ENCODE measurements around the gene SLC35G1. TPM values are rescaled to one million over a fixed set of nuclear protein-coding genes. Genes with fewer than 3 reads are reported as not detected.

Gene SLC35G1
- total and polyA plus RNA-seq, 4 experiments from 2014 or later, result 5.0 to 7.3 (median 5.8) TPM

DNA sequence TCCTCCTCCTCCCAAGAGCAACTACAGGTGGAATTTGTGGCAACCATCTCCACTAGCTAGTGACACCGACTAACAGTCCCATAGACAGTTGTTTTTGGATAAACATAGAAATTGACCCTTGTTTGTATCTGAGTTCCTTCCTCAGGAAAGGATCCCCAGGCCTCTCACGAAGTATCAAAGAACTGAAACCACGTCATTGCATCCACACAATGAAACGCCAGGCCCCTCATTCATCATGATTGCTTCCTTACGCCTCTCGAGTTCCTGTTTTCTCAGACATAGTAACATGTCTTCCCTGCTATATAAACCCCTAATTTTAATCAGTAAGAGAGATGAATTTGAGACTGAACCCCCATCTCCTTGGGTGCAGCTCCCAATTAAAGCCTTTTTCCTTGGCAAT, 18.1 kb downstream of the SLC35G1 start:
- Mint-ChIP-seq H3K27ac (no peak overlapping the region), H3K9me3 (no peaks in the 10 kb centered on the region), H3K4me3 (no peak overlapping the region), H3K27me3 (no peaks in the 10 kb centered on the region), H3K36me3 (peaks cover 2 to 33% of the 10 kb centered on the region in 2 donors), H3K4me1 (peaks cover 6 to 9% (median 6%) of the 10 kb centered on the region in 4 donors)
- no peak for DNase-seq
- Histone ChIP-seq H3K9me3 (ENCODE audit: control insufficient read depth in 1 of 2, low read length in 2 of 2) (no peaks in the 10 kb centered on the region), H3K36me3 (ENCODE audit: insufficient read depth, low read length) (no peaks in the 10 kb centered on the region), H3K27ac (ENCODE audit: low read depth, low read length) (no peak overlapping the region), H3K4me1 (ENCODE audit: insufficient read depth, low read length) (peaks cover 7% of the 10 kb centered on the region), H3K4me3 (ENCODE audit: low read length in 2 of 2) (no peak overlapping the region), H3K27me3 (ENCODE audit: insufficient read depth, low read length) (no peaks in the 10 kb centered on the region)
- intact Hi-C loops (cut with micrococcal nuclease), result no loop called here
- ChIA-PET CTCF (ENCODE audit: partially characterized antibody) (no interaction called here), POLR2A (ENCODE audit: partially characterized antibody) (no interaction called here)

DNA sequence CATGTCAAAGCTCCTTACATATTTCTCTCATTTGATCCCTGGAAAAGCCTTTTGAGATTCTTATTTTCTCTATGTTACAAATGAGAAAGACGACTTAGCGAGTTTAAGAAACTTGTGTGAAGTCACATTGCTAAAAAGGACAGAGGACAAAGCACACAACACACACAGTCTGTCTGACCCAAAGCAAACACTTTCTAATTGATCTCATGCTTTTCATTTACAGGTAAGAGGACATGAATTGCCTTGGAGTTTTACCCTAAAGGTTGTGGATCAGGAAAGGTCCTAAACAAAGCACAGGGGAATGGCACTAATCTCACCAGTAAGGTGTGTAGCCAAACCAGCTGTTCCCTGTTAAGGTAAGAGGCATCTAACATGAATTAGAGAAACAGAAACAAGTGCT, 18.7 kb downstream of the SLC35G1 start:
- Mint-ChIP-seq H3K27me3 (no peaks in the 10 kb centered on the region), H3K27ac (no peak overlapping the region), H3K36me3 (peaks cover 2 to 30% of the 10 kb centered on the region in 2 donors), H3K4me1 (peaks cover under 1 to 5% (median 1%) of the 10 kb centered on the region in 4 donors), H3K4me3 (no peak overlapping the region), H3K9me3 (no peaks in the 10 kb centered on the region)
- intact Hi-C loops (cut with micrococcal nuclease), result no loop called here
- no peak for DNase-seq
- Histone ChIP-seq H3K4me3 (ENCODE audit: low read length in 2 of 2) (no peak overlapping the region), H3K27me3 (ENCODE audit: insufficient read depth, low read length) (no peaks in the 10 kb centered on the region), H3K27ac (ENCODE audit: low read depth, low read length) (no peak overlapping the region), H3K36me3 (ENCODE audit: insufficient read depth, low read length) (no peaks in the 10 kb centered on the region), H3K9me3 (ENCODE audit: control insufficient read depth in 1 of 2, low read length in 2 of 2) (no peaks in the 10 kb centered on the region), H3K4me1 (ENCODE audit: insufficient read depth, low read length) (peaks cover 5% of the 10 kb centered on the region)
- ChIA-PET POLR2A (ENCODE audit: partially characterized antibody) (no interaction called here), CTCF (ENCODE audit: partially characterized antibody) (no interaction called here)

DNA sequence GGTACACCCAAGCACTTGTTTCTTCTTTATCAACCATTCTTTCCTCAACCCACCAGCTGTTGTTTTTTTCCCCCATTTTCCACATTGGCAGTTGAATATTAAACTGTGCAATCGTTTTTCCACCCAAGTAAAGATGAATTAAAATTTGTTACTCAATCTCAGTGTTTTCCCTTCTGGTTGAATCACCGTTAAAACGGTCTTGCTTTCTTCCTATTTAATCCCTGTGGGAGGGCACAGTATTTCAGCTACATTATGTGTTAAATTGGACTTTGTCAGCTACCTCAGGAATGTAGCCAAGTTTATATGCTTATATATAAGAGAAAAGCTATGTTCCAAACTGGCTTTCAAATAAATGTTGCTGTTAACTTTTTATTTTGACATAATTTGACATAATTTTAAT, 19.9 kb downstream of the SLC35G1 start:
- Histone ChIP-seq H3K27ac (ENCODE audit: low read depth, low read length) (no peak overlapping the region), H3K9me3 (ENCODE audit: control insufficient read depth in 1 of 2, low read length in 2 of 2) (no peaks in the 10 kb centered on the region), H3K4me1 (ENCODE audit: insufficient read depth, low read length) (no peaks in the 10 kb centered on the region), H3K4me3 (ENCODE audit: low read length in 2 of 2) (no peak overlapping the region), H3K27me3 (ENCODE audit: insufficient read depth, low read length) (no peaks in the 10 kb centered on the region), H3K36me3 (ENCODE audit: insufficient read depth, low read length) (no peaks in the 10 kb centered on the region)
- intact Hi-C loops (cut with micrococcal nuclease), result loop anchor here (2.0 kb wide), 1 partner anchor 407 kb away; no protein-coding TSS in a partner anchor
- ChIA-PET POLR2A (ENCODE audit: partially characterized antibody) (no interaction called here), CTCF (ENCODE audit: partially characterized antibody) (interaction anchor here (0.5 to 1.3 kb wide), 3 partner anchors 9 to 1212 kb away, joined by 3 to 4 read pairs (median 4); no protein-coding TSS in a partner anchor)
- no peak overlapping the region for H3K4me3 Mint-ChIP-seq
- H3K36me3 Mint-ChIP-seq, result peaks cover 0 to 20% of the 10 kb centered on the region in 2 donors
- H3K27me3 Mint-ChIP-seq, result no peaks in the 10 kb centered on the region
- H3K9me3 Mint-ChIP-seq, result no peaks in the 10 kb centered on the region
- no peak for DNase-seq
- H3K4me1 Mint-ChIP-seq, result peaks cover 0 to 4% (median 0%) of the 10 kb centered on the region in 4 donors
- H3K27ac Mint-ChIP-seq, result no peak overlapping the region

DNA sequence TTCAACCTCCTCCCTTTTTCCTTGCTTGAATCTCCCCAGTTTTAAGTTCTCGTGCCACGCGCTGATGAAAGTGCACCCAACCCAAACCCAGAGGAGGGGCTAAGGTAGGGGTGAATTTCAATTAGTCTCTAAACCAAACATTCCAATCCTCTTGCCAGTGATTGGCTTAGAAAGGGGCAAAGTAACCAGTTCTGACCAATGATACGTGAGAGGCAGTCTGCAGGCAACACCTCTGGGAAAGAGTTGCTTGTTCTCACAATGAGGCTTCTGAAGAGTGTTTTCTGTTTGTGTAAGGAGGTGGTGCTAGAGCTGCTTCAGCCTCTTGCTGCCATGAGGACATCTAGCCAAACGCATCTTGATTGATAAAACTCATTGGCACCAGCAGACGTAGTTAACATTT, 21.8 kb downstream of the SLC35G1 start:
- peak overlapping the region in 1 of 7 donors; percentile 8 for H3K27ac Mint-ChIP-seq
- no peaks in the 10 kb centered on the region for H3K9me3 Mint-ChIP-seq
- no peak for DNase-seq
- H3K4me3 Mint-ChIP-seq, result no peak overlapping the region
- ChIA-PET CTCF (ENCODE audit: partially characterized antibody) (interaction anchor here (1.3 to 1.9 kb wide), 6 partner anchors 9 to 31 kb away, joined by 3 to 8 read pairs (median 4); no protein-coding TSS in a partner anchor), POLR2A (ENCODE audit: partially characterized antibody) (no interaction called here)
- H3K27me3 Mint-ChIP-seq, result no peaks in the 10 kb centered on the region
- intact Hi-C loops (cut with micrococcal nuclease), result loop anchor here (2.0 kb wide), 1 partner anchor 405 kb away; no protein-coding TSS in a partner anchor
- no peaks in the 10 kb centered on the region for H3K36me3 ChIP-seq (ENCODE audit: insufficient read depth, low read length)
- H3K9me3 ChIP-seq (ENCODE audit: control insufficient read depth in 1 of 2, low read length in 2 of 2), result no peaks in the 10 kb centered on the region
- peaks cover 0 to 14% of the 10 kb centered on the region in 2 donors for H3K36me3 Mint-ChIP-seq
- no peaks in the 10 kb centered on the region for H3K4me1 ChIP-seq (ENCODE audit: insufficient read depth, low read length)
- H3K27me3 ChIP-seq (ENCODE audit: insufficient read depth, low read length), result no peaks in the 10 kb centered on the region
- no peak overlapping the region for H3K4me3 ChIP-seq (ENCODE audit: low read length in 2 of 2)
- H3K4me1 Mint-ChIP-seq, result peaks cover 0 to 4% (median 0%) of the 10 kb centered on the region in 4 donors
- no peak overlapping the region for H3K27ac ChIP-seq (ENCODE audit: low read depth, low read length)

DNA sequence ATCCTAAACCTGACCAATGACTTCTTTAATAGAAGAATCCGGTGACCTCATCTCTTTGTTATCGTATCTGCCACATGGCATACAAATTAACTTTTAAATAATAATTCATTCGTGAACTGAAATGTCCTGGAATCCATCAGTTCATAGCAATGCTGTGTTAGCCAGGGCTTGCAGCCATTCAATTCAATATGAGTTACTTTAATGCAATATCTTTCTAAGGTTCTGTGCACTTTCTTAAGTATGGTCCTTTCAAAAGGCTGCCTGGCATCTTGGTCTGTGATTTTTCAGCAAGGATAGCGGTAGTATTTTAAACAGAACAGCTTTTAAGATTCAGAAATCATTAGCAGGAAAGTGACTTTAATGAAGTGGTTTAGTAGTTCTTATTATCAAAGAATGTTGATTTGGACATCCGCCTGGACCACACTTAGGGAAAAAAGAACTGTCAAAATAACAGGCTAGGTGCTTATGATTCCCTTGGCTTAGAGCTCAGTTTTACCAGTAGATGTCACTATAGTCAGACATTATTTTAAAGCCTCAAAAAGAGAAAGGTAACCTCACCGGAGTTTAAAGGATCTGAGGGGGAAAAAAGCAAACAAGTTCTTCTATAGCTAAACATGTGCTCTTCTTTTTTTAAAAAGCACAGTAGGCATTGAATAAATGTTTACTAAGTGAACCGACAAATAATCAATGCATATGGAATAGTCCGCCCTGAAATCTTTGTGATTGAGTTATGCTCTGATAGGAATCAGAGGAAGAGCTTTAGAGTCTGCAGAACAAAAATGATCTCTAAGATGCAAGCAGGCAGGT, 22.7 kb downstream of the SLC35G1 start:
- Histone ChIP-seq H3K36me3 (ENCODE audit: insufficient read depth, low read length) (no peaks in the 10 kb centered on the region), H3K27ac (ENCODE audit: low read depth, low read length) (no peak overlapping the region), H3K9me3 (ENCODE audit: control insufficient read depth in 1 of 2, low read length in 2 of 2) (no peaks in the 10 kb centered on the region), H3K4me3 (ENCODE audit: low read length in 2 of 2) (no peak overlapping the region), H3K27me3 (ENCODE audit: insufficient read depth, low read length) (no peaks in the 10 kb centered on the region), H3K4me1 (ENCODE audit: insufficient read depth, low read length) (no peaks in the 10 kb centered on the region)
- intact Hi-C loops (cut with micrococcal nuclease), result no loop called here
- CTCF ChIA-PET (ENCODE audit: partially characterized antibody), result interaction anchor here (0.7 to 2.6 kb wide), 13 partner anchors 7 to 528 kb away, joined by 3 to 17 read pairs (median 4); partner anchors contain the start of gene FRA10AC1
- H3K36me3 Mint-ChIP-seq, result peaks cover 0 to 14% of the 10 kb centered on the region in 2 donors
- POLR2A ChIA-PET (ENCODE audit: partially characterized antibody), result no interaction called here
- H3K9me3 Mint-ChIP-seq, result no peaks in the 10 kb centered on the region
- no peak for DNase-seq
- no peaks in the 10 kb centered on the region for H3K27me3 Mint-ChIP-seq
- peaks cover 0 to 4% (median 0%) of the 10 kb centered on the region in 4 donors for H3K4me1 Mint-ChIP-seq
- no peak overlapping the region for H3K27ac Mint-ChIP-seq
- H3K4me3 Mint-ChIP-seq, result no peak overlapping the region

DNA sequence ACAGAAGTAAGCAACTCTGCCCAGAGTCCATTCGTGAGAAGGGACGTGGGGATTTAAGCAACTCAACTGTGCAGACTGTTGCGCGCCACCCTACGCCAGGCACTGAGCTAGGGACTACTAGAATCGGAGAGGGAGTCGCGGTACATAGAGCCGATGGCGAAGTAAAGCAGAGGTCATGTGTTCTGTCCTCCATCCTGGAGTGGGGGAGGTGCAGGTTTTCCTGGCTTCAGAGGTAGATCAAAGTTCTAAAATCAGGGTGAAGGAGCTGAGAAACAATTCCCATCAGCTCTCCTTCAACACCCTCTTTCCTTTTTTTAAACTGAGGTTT, 23.2 kb downstream of the SLC35G1 start:
- H3K4me1 Mint-ChIP-seq, result peaks cover 0 to 4% (median 0%) of the 10 kb centered on the region in 4 donors
- H3K4me1 ChIP-seq (ENCODE audit: insufficient read depth, low read length), result no peaks in the 10 kb centered on the region
- H3K27ac Mint-ChIP-seq, result no peak overlapping the region
- CTCF ChIA-PET (ENCODE audit: partially characterized antibody), result interaction anchor here (0.7 to 2.6 kb wide), 11 partner anchors 8 to 527 kb away, joined by 3 to 17 read pairs (median 4); partner anchors contain the start of gene FRA10AC1
- H3K9me3 Mint-ChIP-seq, result no peaks in the 10 kb centered on the region
- intact Hi-C loops (cut with micrococcal nuclease), result no loop called here
- no peak overlapping the region for H3K4me3 ChIP-seq (ENCODE audit: low read length in 2 of 2)
- no peak overlapping the region for H3K4me3 Mint-ChIP-seq
- H3K36me3 Mint-ChIP-seq, result peaks cover 0 to 14% of the 10 kb centered on the region in 2 donors
- H3K27me3 ChIP-seq (ENCODE audit: insufficient read depth, low read length), result no peaks in the 10 kb centered on the region
- DNase-seq, result no peak
- no peaks in the 10 kb centered on the region for H3K27me3 Mint-ChIP-seq
- no peak overlapping the region for H3K27ac ChIP-seq (ENCODE audit: low read depth, low read length)
- H3K36me3 ChIP-seq (ENCODE audit: insufficient read depth, low read length), result no peaks in the 10 kb centered on the region
- POLR2A ChIA-PET (ENCODE audit: partially characterized antibody), result no interaction called here
- no peaks in the 10 kb centered on the region for H3K9me3 ChIP-seq (ENCODE audit: control insufficient read depth in 1 of 2, low read length in 2 of 2)

DNA sequence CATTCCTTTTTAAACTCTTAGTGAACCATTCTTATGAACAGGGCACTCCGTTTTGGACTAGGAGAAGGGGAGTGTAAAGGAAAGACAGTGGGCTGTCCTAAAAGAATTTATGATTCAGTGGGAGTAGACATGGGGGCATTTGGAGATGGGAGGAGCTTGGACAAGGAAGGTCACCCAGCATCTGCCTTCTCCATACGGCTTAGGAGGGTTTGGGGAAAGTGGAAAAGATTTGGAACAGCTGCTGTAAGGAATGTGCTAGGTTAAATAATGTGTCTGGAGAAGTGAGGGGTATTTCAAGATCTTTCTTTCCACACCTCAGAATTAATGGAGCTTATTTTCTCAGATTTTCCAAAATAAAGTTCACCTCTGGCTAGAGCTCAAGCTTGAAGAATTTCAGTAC, 24.0 kb downstream of the SLC35G1 start:
- Mint-ChIP-seq H3K4me1 (peaks cover 0 to 4% (median 0%) of the 10 kb centered on the region in 4 donors), H3K9me3 (no peaks in the 10 kb centered on the region), H3K4me3 (no peak overlapping the region), H3K27me3 (no peaks in the 10 kb centered on the region), H3K36me3 (peaks cover 0 to 11% of the 10 kb centered on the region in 2 donors), H3K27ac (peak overlapping the region in 2 of 7 donors; percentile 25 to 35)
- no peak overlapping the region for H3K4me3 ChIP-seq (ENCODE audit: low read length in 2 of 2)
- H3K4me1 ChIP-seq (ENCODE audit: insufficient read depth, low read length), result no peaks in the 10 kb centered on the region
- ChIA-PET POLR2A (ENCODE audit: partially characterized antibody) (no interaction called here), CTCF (ENCODE audit: partially characterized antibody) (interaction anchor here (1.1 to 2.6 kb wide), 3 partner anchors 8 to 403 kb away, joined by 3 to 17 read pairs (median 5); no protein-coding TSS in a partner anchor)
- no peaks in the 10 kb centered on the region for H3K27me3 ChIP-seq (ENCODE audit: insufficient read depth, low read length)
- no peaks in the 10 kb centered on the region for H3K9me3 ChIP-seq (ENCODE audit: control insufficient read depth in 1 of 2, low read length in 2 of 2)
- intact Hi-C loops (cut with micrococcal nuclease), result no loop called here
- H3K36me3 ChIP-seq (ENCODE audit: insufficient read depth, low read length), result no peaks in the 10 kb centered on the region
- no peak for DNase-seq
- no peak overlapping the region for H3K27ac ChIP-seq (ENCODE audit: low read depth, low read length)

Measured in CD4-positive, alpha-beta memory T cell (primary cell).